ENCODE data around the gene TMEM201.

TMEM201 gene

GRCh38 chr1:9663257-9663656 is 74.5 kb downstream of the TMEM201 start:
- Histone ChIP-seq H3K4me1 (ENCODE audit: control insufficient read depth in 2 of 2, insufficient read depth in 2 of 2, low read length in 2 of 2) (no peaks in the 10 kb centered on the region), H3K27ac (ENCODE audit: low read depth in 2 of 2, low read length in 2 of 2) (no peak overlapping the region), H3K9ac (ENCODE audit: low read depth in 1 of 2, low read length in 2 of 2) (no peak overlapping the region), H3K36me3 (ENCODE audit: control insufficient read depth in 2 of 2, insufficient read depth in 2 of 2, low read length in 2 of 2) (no peaks in the 10 kb centered on the region), H3K4me3 (ENCODE audit: low read length in 2 of 2) (no peak overlapping the region), H3K27me3 (ENCODE audit: control insufficient read depth in 2 of 2, insufficient read depth in 2 of 2, low read length in 2 of 2) (no peaks in the 10 kb centered on the region), H3K9me3 (ENCODE audit: control insufficient read depth in 2 of 2, low read length in 2 of 2) (no peaks in the 10 kb centered on the region)
